RPMI7951 (cell line): ENCODE data around the gene CLDN3. TPM values are rescaled to one million over a fixed set of nuclear protein-coding genes. Genes with fewer than 3 reads are reported as not detected.

Experiments
- DNase-seq: peaks from one replicate; pipeline ENCODE4 v3.0.0-alpha.2; 2012; ENCODE audit warnings: low read depth
- total RNA-seq: library from RNA; depleted of rRNA; stranded (reverse); fragments of >200 nt; shearing (Covaris generic); gene quantifications from 2 replicates; pipeline ENCODE4 v1.2.3, GENCODE V29; 2014

CLDN3 gene
- total RNA-seq, 1 experiment from 2014 or later = not detected

DNA sequence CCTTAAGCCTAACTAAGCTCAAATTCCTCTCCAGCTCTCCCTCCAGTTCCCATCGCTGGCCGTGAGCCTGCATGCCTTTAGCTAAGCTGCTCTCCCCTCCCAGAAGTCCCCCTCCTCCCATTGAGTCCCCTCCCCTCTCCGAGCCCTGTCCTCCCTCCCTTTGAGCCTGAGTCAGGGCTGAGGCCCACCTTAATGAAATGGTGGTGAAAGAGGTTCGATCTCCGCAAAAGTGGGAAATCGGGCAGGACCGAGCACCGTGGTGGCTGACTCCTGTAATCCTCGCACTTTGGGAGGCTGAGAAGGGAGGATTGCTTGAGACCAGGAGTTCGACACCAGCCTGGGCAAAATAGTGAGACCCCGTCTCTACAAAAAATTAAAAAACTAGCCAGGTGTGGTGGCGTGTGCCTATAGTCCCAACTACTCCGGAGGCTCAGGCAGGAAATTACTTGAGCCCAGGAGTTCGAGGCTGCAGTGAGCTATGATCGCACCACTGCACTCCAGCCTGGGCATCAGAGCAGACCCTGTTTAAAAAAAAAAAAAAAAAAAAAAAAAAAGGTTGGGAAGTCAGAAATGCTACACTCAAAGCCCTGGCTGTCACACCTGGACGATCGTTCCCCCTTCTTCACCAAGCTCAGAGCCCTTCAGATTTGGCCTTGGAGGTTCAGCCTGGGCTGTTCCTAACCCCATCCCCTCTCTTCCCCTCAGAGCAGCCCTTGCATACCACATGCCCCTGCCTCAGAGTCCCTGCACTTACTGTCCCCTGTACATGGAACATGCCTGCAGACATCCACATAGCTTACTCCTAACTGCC, 995 bp upstream of the CLDN3 start:
- no peak for DNase-seq

DNA sequence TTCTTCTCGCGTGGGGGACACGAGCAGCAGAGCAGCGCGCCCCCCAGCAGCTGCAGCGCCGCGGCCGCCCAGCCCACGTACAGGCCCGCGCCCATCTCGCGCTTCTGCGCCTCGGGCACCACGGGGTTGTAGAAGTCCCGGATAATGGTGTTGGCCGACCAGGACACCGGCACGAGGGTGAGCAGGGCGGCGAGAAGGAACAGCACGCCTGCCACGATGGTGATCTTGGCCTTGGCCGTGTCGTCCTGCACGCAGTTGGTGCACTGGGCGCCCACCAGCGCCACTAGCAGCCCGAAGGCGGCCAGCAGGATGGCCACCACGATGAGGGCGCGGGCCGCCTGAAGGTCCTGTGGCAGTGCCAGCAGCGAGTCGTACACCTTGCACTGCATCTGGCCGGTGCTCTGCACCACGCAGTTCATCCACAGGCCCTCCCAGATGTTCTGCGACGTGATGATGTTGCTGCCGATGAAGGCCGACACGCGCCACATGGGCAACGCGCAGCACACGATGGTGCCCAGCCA, 529 bp downstream of the CLDN3 start:
- DNase-seq = no peak

DNA sequence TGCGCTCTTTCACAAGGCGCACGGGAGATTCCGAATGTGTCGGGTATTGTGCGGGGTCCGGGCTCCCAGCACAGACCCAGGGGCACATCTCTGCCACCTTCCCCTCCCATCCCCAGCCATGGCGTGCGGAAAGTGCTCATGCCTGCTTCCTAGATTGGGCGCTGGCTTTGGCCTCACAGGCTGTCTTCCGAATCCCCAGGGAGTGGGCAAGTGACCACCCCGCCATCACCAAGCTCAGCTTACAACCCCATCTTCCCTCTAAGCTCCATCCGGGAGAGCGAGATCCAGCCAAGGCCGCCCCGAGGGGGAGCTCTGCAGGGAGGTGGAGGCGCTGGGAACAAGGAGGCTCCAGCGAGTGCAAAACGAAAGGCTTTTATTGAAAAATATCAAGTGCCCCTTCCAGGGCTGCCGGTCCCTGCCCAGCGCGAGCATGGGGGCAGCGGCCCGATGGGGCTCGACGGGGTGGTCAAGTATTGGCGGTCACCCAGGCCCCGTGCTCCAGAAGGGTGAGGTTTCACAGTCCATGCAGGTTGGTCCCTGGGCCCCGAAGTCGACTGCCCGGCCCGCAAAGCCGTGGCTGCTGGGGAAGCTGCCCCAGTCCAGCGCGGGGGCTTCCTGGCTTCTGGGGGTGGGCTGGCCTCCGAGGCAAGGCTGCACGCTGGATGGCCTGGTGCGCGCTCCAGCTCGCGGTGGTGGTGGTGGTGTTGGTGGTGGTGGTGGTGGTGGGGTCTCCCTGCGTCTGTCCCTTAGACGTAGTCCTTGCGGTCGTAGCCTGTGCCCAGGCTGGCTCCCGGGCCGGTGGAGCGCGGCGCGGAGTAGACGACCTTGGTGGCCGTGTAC, 1.2 kb downstream of the CLDN3 start:
- no peak for DNase-seq

DNA sequence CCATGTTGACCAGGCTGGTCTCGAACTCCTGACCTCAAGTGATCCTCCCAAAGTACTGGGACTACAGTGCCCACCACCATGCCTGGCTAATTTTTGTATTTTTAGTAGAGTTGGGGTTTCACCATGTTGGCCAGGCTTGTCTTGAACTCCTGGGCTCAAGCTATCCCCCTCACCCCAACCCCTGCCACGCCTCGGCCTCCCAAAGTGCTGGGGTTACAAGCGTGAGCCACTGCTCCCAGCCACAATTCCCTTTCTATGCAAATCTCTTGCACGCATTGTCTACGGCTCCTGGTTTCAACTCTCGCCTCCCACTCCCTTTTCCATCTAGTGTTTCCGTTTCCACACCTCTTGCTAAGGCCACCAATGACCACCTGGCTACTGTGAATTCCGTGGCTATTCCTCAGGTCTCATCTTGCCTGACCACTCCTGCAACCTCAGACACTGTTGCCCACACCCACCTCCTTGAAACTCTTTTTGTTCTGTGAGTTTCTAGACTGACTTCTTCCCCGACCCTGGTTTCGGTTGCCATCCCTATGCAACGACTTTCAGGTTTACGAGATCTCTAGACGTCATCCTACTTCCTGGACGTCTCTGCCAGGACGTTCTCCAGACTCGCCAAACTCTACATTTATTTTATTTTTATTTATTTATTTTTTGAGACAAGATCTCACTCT, 3.4 kb downstream of the CLDN3 start:
- no peak for DNase-seq

GRCh38 chr7:73762659-73762999, 7.4 kb downstream of the CLDN3 start:
- no peak for DNase-seq

DNA sequence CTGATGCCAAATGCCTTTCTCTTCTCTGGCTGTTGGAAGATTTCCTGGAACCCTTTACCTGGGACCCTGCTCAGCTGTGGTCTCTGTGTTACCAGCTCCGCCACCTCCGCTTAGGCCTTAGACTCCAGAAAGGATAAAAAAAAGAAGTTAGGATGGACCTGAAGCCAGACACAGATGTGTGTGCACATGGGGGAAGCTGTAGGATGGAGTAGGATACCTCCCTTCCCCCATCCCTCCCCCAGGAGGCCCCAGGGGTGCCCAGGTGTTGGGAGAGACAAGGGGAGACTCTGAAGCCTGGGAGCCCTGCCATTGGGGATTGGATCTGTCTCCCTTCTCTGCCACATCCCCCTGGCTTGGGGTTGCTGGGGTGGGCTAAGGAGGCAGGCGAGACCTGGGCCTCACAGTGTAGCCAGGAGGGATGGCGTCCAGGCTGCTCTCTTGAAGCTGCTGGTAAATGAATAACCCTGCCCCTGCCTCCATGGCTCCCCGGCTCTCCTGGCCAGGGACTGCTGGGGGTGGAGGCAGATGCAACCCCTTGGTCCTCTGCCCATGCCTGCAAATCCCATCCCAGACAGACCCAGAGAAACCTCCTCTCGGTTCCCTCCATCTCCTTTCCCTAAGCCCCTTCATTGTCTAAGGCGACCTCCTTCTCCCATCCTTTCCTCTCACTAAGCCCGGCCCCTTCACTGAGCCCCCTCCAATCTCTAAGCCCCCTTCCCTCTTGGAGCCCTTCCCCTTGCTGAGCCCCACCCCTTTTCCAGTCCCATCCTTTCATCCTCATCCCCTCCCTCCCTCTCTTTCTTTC, 8.0 kb downstream of the CLDN3 start:
- DNase-seq = no peak

DNA sequence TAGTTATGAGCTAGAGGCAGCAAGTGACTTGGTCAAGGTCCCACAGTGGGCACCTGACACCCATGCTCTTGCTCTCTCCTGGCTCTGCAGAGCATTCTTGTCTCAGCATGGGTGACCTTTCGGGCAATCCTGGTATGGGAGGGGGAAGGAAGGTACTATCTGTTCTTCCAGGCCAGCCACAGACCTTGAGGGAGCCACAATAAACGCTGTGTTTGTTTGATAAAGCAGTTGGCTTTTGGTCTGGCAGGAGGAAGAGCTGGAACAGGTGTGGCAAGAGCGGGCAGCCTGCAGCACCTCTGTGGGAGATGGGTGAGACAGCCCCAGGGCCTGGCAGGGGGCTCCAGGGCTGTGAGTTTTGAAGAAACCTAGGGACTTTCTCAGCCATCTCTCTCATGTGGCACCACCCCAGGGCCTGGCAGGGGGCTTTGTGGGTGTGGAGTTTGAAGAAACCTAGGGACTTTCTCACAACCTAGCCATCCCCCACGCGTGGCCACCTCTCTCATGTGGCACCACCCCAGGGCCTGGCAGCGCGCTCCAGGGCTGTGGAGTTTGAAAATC, 11.4 kb downstream of the CLDN3 start:
- DNase-seq = no peak

- DNase-seq = no peak
These were observed 19.9 kb downstream of the CLDN3 start for GRCh38 chr7:73749931-73750776.

- DNase-seq = no peak
These were observed 23.7 kb downstream of the CLDN3 start for GRCh38 chr7:73746378-73746777.

- DNase-seq = no peak
These were observed 27.1 kb downstream of the CLDN3 start for GRCh38 chr7:73742753-73743641.

- DNase-seq = no peak
These were observed 27.7 kb downstream of the CLDN3 start for GRCh38 chr7:73742338-73742752.

DNA sequence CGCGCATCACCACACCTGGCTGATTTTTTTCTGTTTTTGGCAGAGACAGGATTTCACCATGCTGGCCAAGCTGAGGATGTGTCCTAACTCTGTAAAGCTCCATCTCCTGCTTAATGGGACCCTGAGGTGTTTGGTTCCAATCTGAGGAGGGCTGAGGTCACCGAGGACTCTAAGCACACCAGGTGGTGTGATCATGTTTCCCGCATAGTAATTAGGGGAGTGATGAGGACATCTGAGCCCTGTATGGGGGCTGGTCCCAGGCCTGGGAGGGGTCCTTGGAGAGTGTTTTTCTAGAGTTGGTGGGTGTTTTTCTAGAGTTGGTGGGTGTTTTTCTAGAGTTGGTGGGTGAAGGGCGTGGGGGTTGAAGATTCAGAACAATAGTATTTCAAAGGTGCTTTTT, 28.5 kb downstream of the CLDN3 start:
- DNase-seq = no peak

GRCh38 chr7:73740771-73741170, 29.3 kb downstream of the CLDN3 start:
- no peak for DNase-seq

- no peak for DNase-seq
These were observed 29.9 kb downstream of the CLDN3 start for GRCh38 chr7:73740212-73740611.

- DNase-seq = no peak
These were observed 30.7 kb downstream of the CLDN3 start for GRCh38 chr7:73739387-73739767.

GRCh38 chr7:73738612-73739386, 31.3 kb downstream of the CLDN3 start, which contains the start of gene ABHD11:
Gene ABHD11, minus strand, starts transcription at chr7:73738802. Its CDS starts 32 bp downstream, at chr7:73738770.
- DNase-seq = peak; percentile 93

- DNase-seq = peak; percentile 54
These were observed 31.9 kb downstream of the CLDN3 start for GRCh38 chr7:73738220-73738611.

DNA sequence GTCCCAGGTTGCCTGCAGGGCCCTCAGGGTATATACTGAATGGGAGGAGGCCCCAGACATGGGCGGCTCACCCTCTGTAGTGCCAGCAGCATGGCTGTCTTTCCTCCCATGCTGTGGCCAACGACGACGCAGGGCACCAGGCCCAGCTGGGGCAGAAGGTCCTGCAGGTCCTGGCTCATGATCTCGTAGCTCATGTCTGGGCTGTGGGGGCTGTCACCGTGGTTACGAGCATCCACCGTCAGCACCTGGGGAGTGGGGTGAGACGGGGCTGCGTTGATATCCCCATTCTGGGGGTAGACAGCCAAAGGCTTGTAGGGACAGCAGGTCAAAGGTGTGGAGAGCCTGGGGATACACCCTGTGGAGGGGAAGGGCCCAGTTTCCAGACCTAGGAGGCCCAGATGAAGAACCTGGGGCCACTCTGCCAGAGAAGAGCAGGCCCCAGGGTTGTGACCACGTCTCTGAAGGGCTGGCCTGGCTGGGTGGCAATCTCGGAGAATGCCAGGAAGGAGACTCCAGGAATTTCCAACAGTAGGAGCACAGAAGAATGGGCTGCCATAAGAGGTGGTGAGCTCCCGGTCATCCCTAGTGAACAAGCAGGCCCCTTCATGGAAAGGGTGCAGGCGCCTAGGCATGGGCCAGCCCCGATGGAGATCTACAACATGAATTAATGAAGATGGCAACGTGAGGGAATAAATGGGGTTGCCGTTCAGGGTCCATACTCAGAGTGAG, 32.4 kb downstream of the CLDN3 start:
- no peak for DNase-seq
